ENCODE measurements around the gene CAP2. TPM values are rescaled to one million over a fixed set of nuclear protein-coding genes. Genes with fewer than 3 reads are reported as not detected.

CAP2 gene
- total and polyA plus RNA-seq, 2 experiments from 2014 or later: 6.7 to 9.1 TPM

DNA sequence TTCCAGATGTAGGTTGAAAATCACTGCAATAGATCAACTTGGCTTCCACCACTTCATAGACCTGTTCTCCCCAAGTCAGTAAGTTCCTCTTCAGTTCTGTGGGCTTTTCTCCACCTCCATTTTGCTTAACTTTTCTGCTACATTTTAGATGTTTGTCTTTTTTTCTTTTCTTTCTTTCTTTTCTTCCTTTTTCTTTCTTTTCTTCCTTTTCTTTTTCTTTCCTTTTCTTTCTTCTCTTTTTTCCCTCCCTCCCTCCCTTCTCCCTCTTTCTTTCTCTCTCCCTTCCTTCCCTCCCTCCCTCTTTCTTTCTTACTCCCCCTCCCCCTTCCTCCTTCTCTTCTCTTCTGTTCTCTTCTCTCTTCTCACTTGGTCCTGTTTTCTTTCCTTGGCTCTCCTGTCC, 199.9 kb downstream of the CAP2 start:
- H4K20me1 ChIP-seq (replicated peaks; ENCODE audit: insufficient read depth): no peaks in the 10 kb centered on the region
- no peaks in the 10 kb centered on the region for H3K4me1 Mint-ChIP-seq

More for the DNA sequence above, 199.9 kb downstream of the CAP2 start:
- Histone ChIP-seq H3K27ac (ENCODE audit: low read depth) (no peak overlapping the region), H3F3A (replicated peaks; ENCODE audit: low read depth) (no peaks in the 10 kb centered on the region), H3K36me3 (ENCODE audit: insufficient read depth) (no peaks in the 10 kb centered on the region), H3K4me3 (no peak overlapping the region), H3K79me2 (replicated peaks; ENCODE audit: insufficient read depth) (no peaks in the 10 kb centered on the region), H3K4me2 (no peak overlapping the region), H3K4me1 (ENCODE audit: insufficient read depth) (no peaks in the 10 kb centered on the region), H3K27me3 (ENCODE audit: insufficient read depth) (no peaks in the 10 kb centered on the region), H3K9me2 (ENCODE audit: insufficient read depth) (no peaks in the 10 kb centered on the region), H2AFZ (no peak overlapping the region)
- TF ChIP-seq, protein P1, sequence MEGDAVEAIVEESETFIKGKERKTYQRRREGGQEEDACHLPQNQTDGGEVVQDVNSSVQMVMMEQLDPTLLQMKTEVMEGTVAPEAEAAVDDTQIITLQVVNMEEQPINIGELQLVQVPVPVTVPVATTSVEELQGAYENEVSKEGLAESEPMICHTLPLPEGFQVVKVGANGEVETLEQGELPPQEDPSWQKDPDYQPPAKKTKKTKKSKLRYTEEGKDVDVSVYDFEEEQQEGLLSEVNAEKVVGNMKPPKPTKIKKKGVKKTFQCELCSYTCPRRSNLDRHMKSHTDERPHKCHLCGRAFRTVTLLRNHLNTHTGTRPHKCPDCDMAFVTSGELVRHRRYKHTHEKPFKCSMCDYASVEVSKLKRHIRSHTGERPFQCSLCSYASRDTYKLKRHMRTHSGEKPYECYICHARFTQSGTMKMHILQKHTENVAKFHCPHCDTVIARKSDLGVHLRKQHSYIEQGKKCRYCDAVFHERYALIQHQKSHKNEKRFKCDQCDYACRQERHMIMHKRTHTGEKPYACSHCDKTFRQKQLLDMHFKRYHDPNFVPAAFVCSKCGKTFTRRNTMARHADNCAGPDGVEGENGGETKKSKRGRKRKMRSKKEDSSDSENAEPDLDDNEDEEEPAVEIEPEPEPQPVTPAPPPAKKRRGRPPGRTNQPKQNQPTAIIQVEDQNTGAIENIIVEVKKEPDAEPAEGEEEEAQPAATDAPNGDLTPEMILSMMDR (conservative IDR thresholded peaks at IDR 0.05; ENCODE audit: low read depth in 2 of 2): no peak
- no peak for TF ChIP-seq POLR2AphosphoS5 (IDR thresholded peaks at IDR 0.05; ENCODE audit: low read depth)
- TF ChIP-seq ZNF462 (CRISPR knock-in tag; IDR thresholded peaks at IDR 0.05): no peak
- no peak for TF ChIP-seq ZNF114 (CRISPR knock-in tag; IDR thresholded peaks at IDR 0.05)
- no peak for TF ChIP-seq EZH2phosphoT487 (IDR thresholded peaks at IDR 0.05; ENCODE audit: unreplicated experiment)
- TF ChIP-seq STAT1 (IDR thresholded peaks at IDR 0.05; ENCODE audit: unreplicated experiment): no peak
- TF ChIP-seq REST (IDR thresholded peaks at IDR 0.05; ENCODE audit: unreplicated experiment): no peak
- no peaks in the 10 kb centered on the region; the same call in 2 of the 3 replicates for H3K9me3 Mint-ChIP-seq
- no peak for DNase-seq (ENCODE audit: low spot score)
- no peaks in the 10 kb centered on the region for H3K36me3 Mint-ChIP-seq (ENCODE audit: low read depth)
- no peak for ATAC-seq
- H3K27me3 Mint-ChIP-seq (ENCODE audit: insufficient read depth, low read depth, poor library complexity): peaks cover 2% of the 10 kb centered on the region
- no peak overlapping the region for H3K27ac Mint-ChIP-seq
- H3K4me3 Mint-ChIP-seq: no peak overlapping the region

Measured in GM23338 (cell line).